ENCODE measurements around the gene MTPN. TPM values are rescaled to one million over a fixed set of nuclear protein-coding genes. Genes with fewer than 3 reads are reported as not detected.
A peak's percentile ranks its signal among the peaks of the same experiment; 100 is the strongest.

The MTPN gene
- total RNA-seq, 1 donor from 2014 or later, result 148 TPM

- DNase-seq (ENCODE audit: extremely low read depth, low read depth, low spot score), result no peak
Measured at GRCh38 chr7:135958173-135958572, 19.0 kb downstream of the MTPN start.

- DNase-seq (ENCODE audit: extremely low read depth, low read depth, low spot score), result no peak
Measured at GRCh38 chr7:135957627-135958026, 19.5 kb downstream of the MTPN start.

- no peak for DNase-seq (ENCODE audit: extremely low read depth, low read depth, low spot score)
Measured at GRCh38 chr7:135956393-135956792, 20.8 kb downstream of the MTPN start.

- DNase-seq (ENCODE audit: extremely low read depth, low read depth, low spot score), result no peak
Measured at GRCh38 chr7:135950972-135951371, 26.2 kb downstream of the MTPN start.

GRCh38 chr7:135950429-135950828, 26.7 kb downstream of the MTPN start:
- DNase-seq (ENCODE audit: extremely low read depth, low read depth, low spot score), result no peak

- no peak for DNase-seq (ENCODE audit: extremely low read depth, low read depth, low spot score)
Measured at GRCh38 chr7:135946289-135947055, 30.7 kb downstream of the MTPN start.

GRCh38 chr7:135944753-135945152, 32.4 kb downstream of the MTPN start:
- DNase-seq (ENCODE audit: extremely low read depth, low read depth, low spot score), result no peak

GRCh38 chr7:135943134-135943879, 33.9 kb downstream of the MTPN start:
- DNase-seq (ENCODE audit: extremely low read depth, low read depth, low spot score), result peak; percentile 36

GRCh38 chr7:135942614-135943013, 34.5 kb downstream of the MTPN start:
- no peak for DNase-seq (ENCODE audit: extremely low read depth, low read depth, low spot score)

GRCh38 chr7:135940077-135941075, 36.8 kb downstream of the MTPN start:
- no peak for DNase-seq (ENCODE audit: extremely low read depth, low read depth, low spot score)

GRCh38 chr7:135939261-135939812, 37.8 kb downstream of the MTPN start:
- no peak for DNase-seq (ENCODE audit: extremely low read depth, low read depth, low spot score)

GRCh38 chr7:135938563-135938962, 38.6 kb downstream of the MTPN start:
- DNase-seq (ENCODE audit: extremely low read depth, low read depth, low spot score), result no peak

- no peak for DNase-seq (ENCODE audit: extremely low read depth, low read depth, low spot score)
Measured at GRCh38 chr7:135938086-135938485, 39.1 kb downstream of the MTPN start.

- no peak for DNase-seq (ENCODE audit: extremely low read depth, low read depth, low spot score)
Measured at GRCh38 chr7:135936497-135937217, 40.5 kb downstream of the MTPN start.

GRCh38 chr7:135934651-135935050, 42.5 kb downstream of the MTPN start:
- DNase-seq (ENCODE audit: extremely low read depth, low read depth, low spot score), result no peak

GRCh38 chr7:135933509-135934188, 43.5 kb downstream of the MTPN start:
- no peak for DNase-seq (ENCODE audit: extremely low read depth, low read depth, low spot score)

- no peak for DNase-seq (ENCODE audit: extremely low read depth, low read depth, low spot score)
Measured at GRCh38 chr7:135932131-135932530, 45.0 kb downstream of the MTPN start.

- no peak for DNase-seq (ENCODE audit: extremely low read depth, low read depth, low spot score)
Measured at GRCh38 chr7:135930565-135931461, 46.3 kb downstream of the MTPN start.
